Activated naive CD8-positive, alpha-beta T cell treated with anti-CD3 and anti-CD28 coated beads for 36 hours (primary cell): Measurements from ENCODE around the gene IL9R. TPM values are rescaled to one million over a fixed set of nuclear protein-coding genes. Genes with fewer than 3 reads are reported as not detected.

Experiments used
- total RNA-seq, 2 experiments: library from RNA; stranded (reverse); gene quantifications; one replicate each; pipeline ENCODE4 v1.2.3, GENCODE V29; 2021

The IL9R gene
- total RNA-seq, 2 experiments from 2014 or later, result 1.4 to 1.5 TPM

Other genes starting within 250 kb of the IL9R start
- gene VAMP7, start 116.4 kb upstream of the IL9R start, total RNA-seq, result 10 to 100 TPM; 30.1 to 31.1 TPM